Panc1 (cell line): ENCODE data around the gene SLC10A2. TPM values are rescaled to one million over a fixed set of nuclear protein-coding genes. Genes with fewer than 3 reads are reported as not detected.

ENCODE experiments used
- ATAC-seq: fragments of 200-7000 bp; cut with Tn5 transposase; 2 replicates; pipeline ENCODE4 v1.9.1; 2020; ENCODE audit warnings: mild to moderate bottlenecking, moderate library complexity
- BruUV-seq: library from RNA; stranded (reverse); fragments of 400-500 nt; replicated peaks from 2 replicates; lab custom pipeline; 2021; lab: Mats Ljungman, UMichigan
- CTCF ChIA-PET: fragments of 300-600 bp; sonication (Branson Sonifier 250); formaldehyde crosslinking; loops from one replicate; lab custom pipeline; 2022; ENCODE audit warnings: antibody characterized with exemption; lab: Charles Lee
- POLR2A ChIA-PET: fragments of 300-600 bp; sonication (Branson Sonifier 250); formaldehyde crosslinking; loops from one replicate; lab custom pipeline; 2022; ENCODE audit warnings: antibody characterized with exemption; lab: Charles Lee
- DNase-seq: peaks from one replicate; pipeline ENCODE4 v3.0.0-alpha.2; 2010; ENCODE audit warnings: low read depth, low spot score
- H3K27ac ChIP-seq: 2 replicates; pipeline ENCODE4 v1.5.1; 2011; ENCODE audit warnings: mild to moderate bottlenecking, low read length, inconsistent platforms
- H3K27me3 ChIP-seq: fragments of 200-500 bp; sonication (Bioruptor generic); 2 replicates; pipeline ENCODE4 v1.6.0; 2014; ENCODE audit warnings: low read length, inconsistent platforms; ENCODE audit not compliant: control insufficient read depth, insufficient read depth
- H3K36me3 ChIP-seq: fragments of 200-500 bp; sonication (Bioruptor generic); 2 replicates; pipeline ENCODE4 v1.5.1; 2014; ENCODE audit warnings: inconsistent platforms, mild to moderate bottlenecking, low read length, moderate library complexity; ENCODE audit not compliant: control insufficient read depth, insufficient read depth
- H3K4me1 ChIP-seq: 2 replicates; pipeline ENCODE4 v1.5.1; 2011; ENCODE audit warnings: inconsistent platforms, mild to moderate bottlenecking, low read length, moderate library complexity; ENCODE audit not compliant: control insufficient read depth, insufficient read depth
- H3K4me3 ChIP-seq, 2 experiments: 2 replicates each; pipeline ENCODE4 v1.5.1; 2011 to 2012; ENCODE audit warnings: low read depth in 2 of 2, low read length in 2 of 2, mild to moderate bottlenecking in 2 of 2, inconsistent platforms in 1 of 2, moderate library complexity in 1 of 2
- H3K9me3 ChIP-seq: fragments of 200-500 bp; sonication (Bioruptor generic); 2 replicates; pipeline ENCODE4 v1.5.1; 2014; ENCODE audit warnings: low read depth, mild to moderate bottlenecking, inconsistent platforms, low read length, moderate library complexity; ENCODE audit not compliant: control insufficient read depth, insufficient read depth
- POLR2AphosphoS5 ChIP-seq: IDR thresholded peaks from 2 replicates; pipeline ENCODE4 v1.6.1; 2012; ENCODE audit warnings: mild to moderate bottlenecking, low read depth, low read length, moderate library complexity
- SIN3A ChIP-seq: IDR thresholded peaks from 2 replicates; pipeline ENCODE4 v1.6.1; 2012; ENCODE audit warnings: low read depth, mild to moderate bottlenecking, low read length, moderate library complexity, borderline replicate concordance; ENCODE audit not compliant: insufficient read depth
- TCF7L2 ChIP-seq: IDR thresholded peaks from 2 replicates; pipeline ENCODE4 v1.6.1; 2011; ENCODE audit warnings: mild to moderate bottlenecking, low read depth, low read length, inconsistent platforms
- in situ Hi-C: cut with HindIII; loops from 2 replicates; pipeline ENCODE4 v1.10.0; 2016; ENCODE audit warnings: low sequenced_read_pairs, low pct_unique_long_range_greater_than_20kb
- intact Hi-C: fragments of 100-400 bp; cut with micrococcal nuclease; formaldehyde crosslinking; loops from one replicate; pipeline ENCODE4 v1.10.0; 2022; ENCODE audit not compliant: unreplicated experiment
- total RNA-seq: library from RNA; stranded (reverse); gene quantifications from one replicate; pipeline ENCODE4 v1.2.1, GENCODE V29; 2021; ENCODE audit not compliant: unreplicated experiment
- TF ChIP-seq, protein P1 (sequence below), 2 experiments: IDR thresholded peaks; 2 replicates each; pipeline ENCODE4 v1.6.1; 2011 to 2012; ENCODE audit warnings: low read depth in 2 of 2, control low read depth in 1 of 2, low read length in 1 of 2, mild to moderate bottlenecking in 1 of 2, moderate library complexity in 1 of 2; ENCODE audit not compliant: insufficient read depth in 1 of 2
- TF ChIP-seq, protein P2 (sequence below): fragments of 450-650 bp; IDR thresholded peaks from 2 replicates; pipeline ENCODE4 v1.5.1; 2017; ENCODE audit warnings: mild to moderate bottlenecking

The SLC10A2 gene
- total RNA-seq, 1 experiment from 2014 or later, result not detected

DNA sequence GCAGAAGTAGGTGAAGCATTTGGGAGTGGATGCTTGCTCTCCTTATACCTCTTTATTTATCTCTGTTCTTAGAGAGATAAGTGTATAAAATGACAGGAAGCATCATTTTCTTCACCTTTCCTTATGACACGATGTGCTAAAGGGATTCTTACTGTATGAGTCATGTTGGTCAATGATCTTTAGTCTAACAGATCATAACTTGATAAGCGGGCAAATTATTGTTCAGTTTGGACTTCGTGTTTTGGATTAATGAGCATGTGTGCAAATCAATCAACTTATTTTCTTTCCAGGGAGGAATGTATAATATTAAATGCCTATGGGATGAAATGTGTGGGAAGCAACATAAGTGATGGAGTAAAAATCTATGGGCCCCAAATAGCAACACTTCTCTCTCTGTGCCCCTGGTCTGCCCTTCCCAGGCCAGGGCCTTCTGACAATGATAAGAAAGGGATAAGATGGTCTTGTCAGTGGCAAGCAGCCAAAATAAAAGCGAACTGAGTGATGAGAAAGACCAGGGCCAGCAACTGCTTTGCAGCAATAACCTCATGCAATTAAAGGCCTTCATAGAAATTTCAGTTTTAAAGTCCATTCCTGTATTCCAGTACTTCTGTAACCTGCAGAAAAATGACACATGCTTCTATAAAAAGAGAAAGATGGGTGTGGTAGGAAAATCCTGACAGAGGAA is 61.4 kb downstream of the SLC10A2 start:
- BruUV-seq, result no TSS peak
- ChIA-PET CTCF (no interaction called here), POLR2A (no interaction called here)
- ATAC-seq (no peak), DNase-seq (no peak)
- H3K4me1 ChIP-seq, result no peaks in the 10 kb centered on the region
- no peak overlapping the region for H3K27ac ChIP-seq
- H3K9me3 ChIP-seq, result no peaks in the 10 kb centered on the region
- no peak for TF ChIP-seq POLR2AphosphoS5
- no peak for TF ChIP-seq SIN3A
- TF ChIP-seq, protein P1, sequence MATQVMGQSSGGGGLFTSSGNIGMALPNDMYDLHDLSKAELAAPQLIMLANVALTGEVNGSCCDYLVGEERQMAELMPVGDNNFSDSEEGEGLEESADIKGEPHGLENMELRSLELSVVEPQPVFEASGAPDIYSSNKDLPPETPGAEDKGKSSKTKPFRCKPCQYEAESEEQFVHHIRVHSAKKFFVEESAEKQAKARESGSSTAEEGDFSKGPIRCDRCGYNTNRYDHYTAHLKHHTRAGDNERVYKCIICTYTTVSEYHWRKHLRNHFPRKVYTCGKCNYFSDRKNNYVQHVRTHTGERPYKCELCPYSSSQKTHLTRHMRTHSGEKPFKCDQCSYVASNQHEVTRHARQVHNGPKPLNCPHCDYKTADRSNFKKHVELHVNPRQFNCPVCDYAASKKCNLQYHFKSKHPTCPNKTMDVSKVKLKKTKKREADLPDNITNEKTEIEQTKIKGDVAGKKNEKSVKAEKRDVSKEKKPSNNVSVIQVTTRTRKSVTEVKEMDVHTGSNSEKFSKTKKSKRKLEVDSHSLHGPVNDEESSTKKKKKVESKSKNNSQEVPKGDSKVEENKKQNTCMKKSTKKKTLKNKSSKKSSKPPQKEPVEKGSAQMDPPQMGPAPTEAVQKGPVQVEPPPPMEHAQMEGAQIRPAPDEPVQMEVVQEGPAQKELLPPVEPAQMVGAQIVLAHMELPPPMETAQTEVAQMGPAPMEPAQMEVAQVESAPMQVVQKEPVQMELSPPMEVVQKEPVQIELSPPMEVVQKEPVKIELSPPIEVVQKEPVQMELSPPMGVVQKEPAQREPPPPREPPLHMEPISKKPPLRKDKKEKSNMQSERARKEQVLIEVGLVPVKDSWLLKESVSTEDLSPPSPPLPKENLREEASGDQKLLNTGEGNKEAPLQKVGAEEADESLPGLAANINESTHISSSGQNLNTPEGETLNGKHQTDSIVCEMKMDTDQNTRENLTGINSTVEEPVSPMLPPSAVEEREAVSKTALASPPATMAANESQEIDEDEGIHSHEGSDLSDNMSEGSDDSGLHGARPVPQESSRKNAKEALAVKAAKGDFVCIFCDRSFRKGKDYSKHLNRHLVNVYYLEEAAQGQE (IDR thresholded peaks at IDR 0.05; ENCODE audit: insufficient read depth in 1 of 2, low read depth in 2 of 2, low read length in 1 of 2), result no peak
- TF ChIP-seq, protein P2, sequence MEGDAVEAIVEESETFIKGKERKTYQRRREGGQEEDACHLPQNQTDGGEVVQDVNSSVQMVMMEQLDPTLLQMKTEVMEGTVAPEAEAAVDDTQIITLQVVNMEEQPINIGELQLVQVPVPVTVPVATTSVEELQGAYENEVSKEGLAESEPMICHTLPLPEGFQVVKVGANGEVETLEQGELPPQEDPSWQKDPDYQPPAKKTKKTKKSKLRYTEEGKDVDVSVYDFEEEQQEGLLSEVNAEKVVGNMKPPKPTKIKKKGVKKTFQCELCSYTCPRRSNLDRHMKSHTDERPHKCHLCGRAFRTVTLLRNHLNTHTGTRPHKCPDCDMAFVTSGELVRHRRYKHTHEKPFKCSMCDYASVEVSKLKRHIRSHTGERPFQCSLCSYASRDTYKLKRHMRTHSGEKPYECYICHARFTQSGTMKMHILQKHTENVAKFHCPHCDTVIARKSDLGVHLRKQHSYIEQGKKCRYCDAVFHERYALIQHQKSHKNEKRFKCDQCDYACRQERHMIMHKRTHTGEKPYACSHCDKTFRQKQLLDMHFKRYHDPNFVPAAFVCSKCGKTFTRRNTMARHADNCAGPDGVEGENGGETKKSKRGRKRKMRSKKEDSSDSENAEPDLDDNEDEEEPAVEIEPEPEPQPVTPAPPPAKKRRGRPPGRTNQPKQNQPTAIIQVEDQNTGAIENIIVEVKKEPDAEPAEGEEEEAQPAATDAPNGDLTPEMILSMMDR, result no peak
- no peak for TF ChIP-seq TCF7L2
- no peaks in the 10 kb centered on the region for H3K27me3 ChIP-seq
- intact Hi-C loops (no loop called here), in situ Hi-C loops (no loop called here)
- H3K4me3 ChIP-seq, result no peak overlapping the region
- no peaks in the 10 kb centered on the region for H3K36me3 ChIP-seq

DNA sequence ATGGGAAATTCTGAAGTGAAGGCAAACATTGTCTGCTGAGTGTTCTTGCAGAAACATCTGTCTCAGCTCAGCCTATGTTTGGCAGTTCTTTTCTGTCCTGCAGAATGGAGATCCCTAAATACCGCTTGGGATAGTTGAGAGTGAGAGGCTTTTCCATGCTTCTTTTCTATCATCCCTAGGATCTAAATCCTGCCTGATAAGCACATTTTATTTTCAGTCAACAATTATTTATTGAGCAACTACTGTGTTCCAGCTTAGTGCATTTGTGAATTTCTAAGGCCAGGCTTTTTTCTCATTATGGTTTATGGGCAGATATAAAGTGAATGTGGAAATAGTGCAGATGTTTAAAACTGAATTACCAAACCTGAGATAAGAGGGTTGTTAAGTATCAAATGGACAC is 62.6 kb downstream of the SLC10A2 start:
- no peaks in the 10 kb centered on the region for H3K4me1 ChIP-seq
- intact Hi-C loops (no loop called here), in situ Hi-C loops (no loop called here)
- H3K4me3 ChIP-seq, result no peak overlapping the region
- ChIA-PET POLR2A (no interaction called here), CTCF (no interaction called here)
- H3K27me3 ChIP-seq, result no peaks in the 10 kb centered on the region
- DNase-seq (no peak), ATAC-seq (no peak)
- TF ChIP-seq, protein P2, result no peak
- TF ChIP-seq, protein P1 (IDR thresholded peaks at IDR 0.05; ENCODE audit: insufficient read depth in 1 of 2, low read depth in 2 of 2, low read length in 1 of 2), result no peak
- no peak for TF ChIP-seq TCF7L2
- TF ChIP-seq SIN3A, result no peak
- TF ChIP-seq POLR2AphosphoS5, result no peak
- no peaks in the 10 kb centered on the region for H3K36me3 ChIP-seq
- no peaks in the 10 kb centered on the region for H3K9me3 ChIP-seq
- H3K27ac ChIP-seq, result no peak overlapping the region
- BruUV-seq, result no TSS peak
